ENCODE data around the gene ACACA. TPM values are rescaled to one million over a fixed set of nuclear protein-coding genes. Genes with fewer than 3 reads are reported as not detected.
A peak's percentile ranks its signal among the peaks of the same experiment; 100 is the strongest.

Gene ACACA
- total RNA-seq, 1 donor from 2014 or later = 111 TPM

GRCh38 chr17:37373530-37374159 lies 33.0 kb downstream of the ACACA start:
- no peaks in the 10 kb centered on the region for H3K9me3 Mint-ChIP-seq (ENCODE audit: low read depth)
- peak; percentile 95 for TF ChIP-seq CTCF (IDR thresholded peaks at IDR 0.05; ENCODE audit: unreplicated experiment)
- no peaks in the 10 kb centered on the region for H3K36me3 Mint-ChIP-seq (ENCODE audit: insufficient read depth)
- peak; percentile 35 for DNase-seq (ENCODE audit: low spot score, unreplicated experiment)
- peak overlapping the region; percentile 56 for H3K27ac Mint-ChIP-seq
- no peaks in the 10 kb centered on the region for H3K27me3 Mint-ChIP-seq
- no peaks in the 10 kb centered on the region for H3K4me1 Mint-ChIP-seq (ENCODE audit: low read depth)
- H3K4me3 Mint-ChIP-seq (ENCODE audit: low read depth) = no peak overlapping the region

- H3K4me1 Mint-ChIP-seq (ENCODE audit: low read depth) = no peaks in the 10 kb centered on the region
- H3K27ac Mint-ChIP-seq = no peak overlapping the region
- no peaks in the 10 kb centered on the region for H3K9me3 Mint-ChIP-seq (ENCODE audit: low read depth)
- no peak overlapping the region for H3K4me3 Mint-ChIP-seq (ENCODE audit: low read depth)
- no peak for DNase-seq (ENCODE audit: low spot score, unreplicated experiment)
- H3K27me3 Mint-ChIP-seq = no peaks in the 10 kb centered on the region
- peaks cover 1% of the 10 kb centered on the region for H3K36me3 Mint-ChIP-seq (ENCODE audit: insufficient read depth)
- TF ChIP-seq CTCF (IDR thresholded peaks at IDR 0.05; ENCODE audit: unreplicated experiment) = no peak
These were observed 38.1 kb downstream of the ACACA start for GRCh38 chr17:37368577-37368976.

- H3K9me3 Mint-ChIP-seq (ENCODE audit: low read depth) = no peaks in the 10 kb centered on the region
- no peak for TF ChIP-seq CTCF (IDR thresholded peaks at IDR 0.05; ENCODE audit: unreplicated experiment)
- no peak for DNase-seq (ENCODE audit: low spot score, unreplicated experiment)
- peaks cover 1% of the 10 kb centered on the region for H3K36me3 Mint-ChIP-seq (ENCODE audit: insufficient read depth)
- no peaks in the 10 kb centered on the region for H3K27me3 Mint-ChIP-seq
- no peak overlapping the region for H3K27ac Mint-ChIP-seq
- H3K4me1 Mint-ChIP-seq (ENCODE audit: low read depth) = no peaks in the 10 kb centered on the region
- no peak overlapping the region for H3K4me3 Mint-ChIP-seq (ENCODE audit: low read depth)
These were observed 41.0 kb downstream of the ACACA start for GRCh38 chr17:37365589-37365988.

- no peak overlapping the region for H3K4me3 Mint-ChIP-seq (ENCODE audit: low read depth)
- no peak overlapping the region for H3K27ac Mint-ChIP-seq
- no peaks in the 10 kb centered on the region for H3K27me3 Mint-ChIP-seq
- peaks cover 23% of the 10 kb centered on the region for H3K4me1 Mint-ChIP-seq (ENCODE audit: low read depth)
- TF ChIP-seq CTCF (IDR thresholded peaks at IDR 0.05; ENCODE audit: unreplicated experiment) = no peak
- no peaks in the 10 kb centered on the region for H3K9me3 Mint-ChIP-seq (ENCODE audit: low read depth)
- H3K36me3 Mint-ChIP-seq (ENCODE audit: insufficient read depth) = peaks cover 1% of the 10 kb centered on the region
- DNase-seq (ENCODE audit: low spot score, unreplicated experiment) = no peak
These were observed 45.1 kb downstream of the ACACA start for GRCh38 chr17:37361543-37361942.

- H3K27me3 Mint-ChIP-seq = no peaks in the 10 kb centered on the region
- no peak for TF ChIP-seq CTCF (IDR thresholded peaks at IDR 0.05; ENCODE audit: unreplicated experiment)
- peaks cover 26% of the 10 kb centered on the region for H3K4me1 Mint-ChIP-seq (ENCODE audit: low read depth)
- no peak for DNase-seq (ENCODE audit: low spot score, unreplicated experiment)
- no peak overlapping the region for H3K4me3 Mint-ChIP-seq (ENCODE audit: low read depth)
- H3K9me3 Mint-ChIP-seq (ENCODE audit: low read depth) = no peaks in the 10 kb centered on the region
- H3K27ac Mint-ChIP-seq = no peak overlapping the region
- peaks cover 1% of the 10 kb centered on the region for H3K36me3 Mint-ChIP-seq (ENCODE audit: insufficient read depth)
These were observed 46.0 kb downstream of the ACACA start for GRCh38 chr17:37360632-37361031.
